Keratinocyte (primary cell): Measurements from ENCODE around the gene ANKRD28.

Experiments
- CTCF ChIP-seq, 3 experiments: IDR thresholded peaks in 1 of 3; conservative IDR thresholded peaks in 1 of 3; optimal IDR thresholded peaks in 1 of 3; 2 replicates in 2 of 3; 3 replicates in 1 of 3; pipeline versions ENCODE3 to v1.5.1; 2011; ENCODE audit warnings: low read length in 3 of 3, mild to moderate bottlenecking in 3 of 3, moderate library complexity in 2 of 3, control low read depth in 1 of 3, inconsistent platforms in 1 of 3; ENCODE audit not compliant: insufficient read depth in 2 of 3; ENCODE audit errors: extremely low read depth in 1 of 3
- EZH2 ChIP-seq: IDR thresholded peaks from one replicate; pipeline ENCODE4 v1.6.1; 2012; ENCODE audit warnings: inconsistent platforms, mild to moderate bottlenecking, low read length, moderate library complexity

- no peak for TF ChIP-seq CTCF (optimal IDR thresholded peaks at IDR 0.05 in 1 of 3, IDR thresholded peaks at IDR 0.05 in 1 of 3, conservative IDR thresholded peaks at IDR 0.05 in 1 of 3; ENCODE audit: extremely low read depth in 1 of 3, insufficient read depth in 2 of 3, low read length in 3 of 3)
- TF ChIP-seq EZH2, result no peak
Measured at GRCh38 chr3:15801298-15801697, 3.5 kb upstream of the ANKRD28 start.
